ENCODE measurements around the gene PHF2.

GRCh38 chr9:93585695-93586094 lies 9.3 kb downstream of the PHF2 start:
- TF ChIP-seq FOXA1 (IDR thresholded peaks at IDR 0.05), result no peak
- no peak for TF ChIP-seq ZNF384 (IDR thresholded peaks at IDR 0.05)
- TF ChIP-seq ARNT (IDR thresholded peaks at IDR 0.05), result no peak
- TF ChIP-seq L3MBTL2 (conservative IDR thresholded peaks at IDR 0.05), result no peak

Measured in HEK293T (cell line).